Activated CD4-positive, alpha-beta memory T cell treated with anti-CD3 and anti-CD28 coated beads, Interleukin-2, amount 10 ng/mL, durations not matched to agents 7 days and 5 days (primary cell): ENCODE data around the gene DISP3. TPM values are rescaled to one million over a fixed set of nuclear protein-coding genes. Genes with fewer than 3 reads are reported as not detected.

ENCODE experiments used
- CTCF ChIA-PET: fragments of 350-600 bp; sonication (Branson Sonifier 250); formaldehyde crosslinking; loops from one replicate; lab custom pipeline; 2021; ENCODE audit warnings: antibody characterized with exemption, inconsistent platforms; lab: Charles Lee
- POLR2A ChIA-PET: fragments of 350-600 bp; sonication (Branson Sonifier 250); formaldehyde crosslinking; loops from one replicate; lab custom pipeline; 2021; ENCODE audit warnings: antibody characterized with exemption; lab: Charles Lee
- DNase-seq: peaks from one replicate; pipeline ENCODE4 v3.0.0-alpha.2; 2020
- H3K27ac Mint-ChIP-seq: one replicate; pipeline ENCODE4 v1.8.0; 2021; ENCODE audit warnings: mild to moderate bottlenecking, mixed read lengths
- H3K27me3 Mint-ChIP-seq: one replicate; pipeline ENCODE4 v1.8.0; 2021; ENCODE audit warnings: mixed read lengths
- H3K36me3 Mint-ChIP-seq: one replicate; pipeline ENCODE4 v1.8.0; 2021; ENCODE audit warnings: low read depth, mixed read lengths
- H3K4me1 Mint-ChIP-seq: one replicate; pipeline ENCODE4 v1.8.0; 2021; ENCODE audit warnings: mixed read lengths
- H3K4me3 Mint-ChIP-seq: one replicate; pipeline ENCODE4 v1.8.0; 2021; ENCODE audit warnings: mild to moderate bottlenecking, mixed read lengths
- H3K9me3 Mint-ChIP-seq: one replicate; pipeline ENCODE4 v1.8.0; 2021; ENCODE audit warnings: mixed read lengths
- total RNA-seq, 2 experiments: library from RNA; stranded (reverse); gene quantifications; one replicate each; pipeline ENCODE4 v1.2.3, GENCODE V29; 2021

Gene DISP3
- total RNA-seq, 2 experiments from 2014 or later = 0.18 to 0.38 TPM

GRCh38 chr1:11527541-11528452 lies 48.8 kb downstream of the DISP3 start:
- DNase-seq = no peak
- H3K4me3 Mint-ChIP-seq = no peak overlapping the region
- H3K36me3 Mint-ChIP-seq = no peaks in the 10 kb centered on the region
- ChIA-PET POLR2A (no interaction called here), CTCF (no interaction called here)
- H3K4me1 Mint-ChIP-seq = no peaks in the 10 kb centered on the region
- H3K9me3 Mint-ChIP-seq = no peaks in the 10 kb centered on the region
- H3K27ac Mint-ChIP-seq = no peak overlapping the region
- no peaks in the 10 kb centered on the region for H3K27me3 Mint-ChIP-seq

- Mint-ChIP-seq H3K27ac (no peak overlapping the region), H3K9me3 (no peaks in the 10 kb centered on the region), H3K4me3 (no peak overlapping the region), H3K36me3 (no peaks in the 10 kb centered on the region), H3K27me3 (no peaks in the 10 kb centered on the region), H3K4me1 (no peaks in the 10 kb centered on the region)
- no peak for DNase-seq
- CTCF ChIA-PET = no interaction called here
- POLR2A ChIA-PET = no interaction called here
Observed at GRCh38 chr1:11528611-11529261, 49.8 kb downstream of the DISP3 start.

- no peak for DNase-seq
- no peaks in the 10 kb centered on the region for H3K4me1 Mint-ChIP-seq
Observed at GRCh38 chr1:11529330-11529729, 50.4 kb downstream of the DISP3 start.

GRCh38 chr1:11529763-11530730 lies 51.1 kb downstream of the DISP3 start:
- Mint-ChIP-seq H3K27me3 (no peaks in the 10 kb centered on the region), H3K9me3 (no peaks in the 10 kb centered on the region), H3K27ac (no peak overlapping the region), H3K4me3 (no peak overlapping the region), H3K4me1 (no peaks in the 10 kb centered on the region), H3K36me3 (no peaks in the 10 kb centered on the region)
- CTCF ChIA-PET = no interaction called here
- POLR2A ChIA-PET = no interaction called here
- no peak for DNase-seq

More at GRCh38 chr1:11529330-11529729, 50.4 kb downstream of the DISP3 start:
- POLR2A ChIA-PET = no interaction called here
- H3K27ac Mint-ChIP-seq = no peak overlapping the region
- no peaks in the 10 kb centered on the region for H3K27me3 Mint-ChIP-seq
- H3K9me3 Mint-ChIP-seq = no peaks in the 10 kb centered on the region
- H3K36me3 Mint-ChIP-seq = no peaks in the 10 kb centered on the region
- H3K4me3 Mint-ChIP-seq = no peak overlapping the region
- CTCF ChIA-PET = no interaction called here

- no peak overlapping the region for H3K4me3 Mint-ChIP-seq
- ChIA-PET CTCF (no interaction called here), POLR2A (no interaction called here)
- no peak overlapping the region for H3K27ac Mint-ChIP-seq
- H3K36me3 Mint-ChIP-seq = no peaks in the 10 kb centered on the region
- no peaks in the 10 kb centered on the region for H3K4me1 Mint-ChIP-seq
- H3K9me3 Mint-ChIP-seq = no peaks in the 10 kb centered on the region
- no peak for DNase-seq
- no peaks in the 10 kb centered on the region for H3K27me3 Mint-ChIP-seq
Observed at GRCh38 chr1:11530731-11531311, 51.9 kb downstream of the DISP3 start.

GRCh38 chr1:11531314-11531870 lies 52.4 kb downstream of the DISP3 start:
- no peaks in the 10 kb centered on the region for H3K4me1 Mint-ChIP-seq

GRCh38 chr1:11531943-11532342 lies 53.0 kb downstream of the DISP3 start:
- Mint-ChIP-seq H3K27ac (no peak overlapping the region), H3K4me1 (no peaks in the 10 kb centered on the region), H3K9me3 (no peaks in the 10 kb centered on the region), H3K4me3 (no peak overlapping the region), H3K27me3 (no peaks in the 10 kb centered on the region), H3K36me3 (no peaks in the 10 kb centered on the region)
- ChIA-PET POLR2A (no interaction called here), CTCF (no interaction called here)
- DNase-seq = no peak

More at GRCh38 chr1:11531314-11531870, 52.4 kb downstream of the DISP3 start:
- H3K4me3 Mint-ChIP-seq = no peak overlapping the region
- H3K27me3 Mint-ChIP-seq = no peaks in the 10 kb centered on the region
- ChIA-PET CTCF (no interaction called here), POLR2A (no interaction called here)
- H3K9me3 Mint-ChIP-seq = no peaks in the 10 kb centered on the region
- no peaks in the 10 kb centered on the region for H3K36me3 Mint-ChIP-seq
- no peak for DNase-seq
- no peak overlapping the region for H3K27ac Mint-ChIP-seq

- ChIA-PET POLR2A (no interaction called here), CTCF (no interaction called here)
- no peak for DNase-seq
- H3K9me3 Mint-ChIP-seq = no peaks in the 10 kb centered on the region
- H3K36me3 Mint-ChIP-seq = no peaks in the 10 kb centered on the region
- no peak overlapping the region for H3K4me3 Mint-ChIP-seq
- no peaks in the 10 kb centered on the region for H3K27me3 Mint-ChIP-seq
- H3K27ac Mint-ChIP-seq = no peak overlapping the region
- no peaks in the 10 kb centered on the region for H3K4me1 Mint-ChIP-seq
Observed at GRCh38 chr1:11533790-11534787, 55.1 kb downstream of the DISP3 start.

GRCh38 chr1:11534846-11535245 lies 55.9 kb downstream of the DISP3 start:
- Mint-ChIP-seq H3K4me3 (no peak overlapping the region), H3K36me3 (no peaks in the 10 kb centered on the region), H3K27me3 (no peaks in the 10 kb centered on the region), H3K27ac (no peak overlapping the region), H3K9me3 (no peaks in the 10 kb centered on the region), H3K4me1 (no peaks in the 10 kb centered on the region)
- POLR2A ChIA-PET = no interaction called here
- DNase-seq = no peak
- CTCF ChIA-PET = no interaction called here

- ChIA-PET CTCF (no interaction called here), POLR2A (no interaction called here)
- Mint-ChIP-seq H3K27ac (no peak overlapping the region), H3K36me3 (no peaks in the 10 kb centered on the region), H3K4me3 (no peak overlapping the region), H3K27me3 (no peaks in the 10 kb centered on the region), H3K9me3 (no peaks in the 10 kb centered on the region), H3K4me1 (no peaks in the 10 kb centered on the region)
- no peak for DNase-seq
Observed at GRCh38 chr1:11535316-11535715, 56.4 kb downstream of the DISP3 start.

- no peak for DNase-seq
- Mint-ChIP-seq H3K4me1 (no peaks in the 10 kb centered on the region), H3K36me3 (no peaks in the 10 kb centered on the region), H3K27me3 (no peaks in the 10 kb centered on the region), H3K4me3 (no peak overlapping the region), H3K9me3 (no peaks in the 10 kb centered on the region), H3K27ac (no peak overlapping the region)
- ChIA-PET POLR2A (no interaction called here), CTCF (no interaction called here)
Observed at GRCh38 chr1:11535761-11536572, 57.0 kb downstream of the DISP3 start.
